NCI-H146 (cell line): ENCODE measurements around the gene DIAPH3.

ENCODE experiments used
- DNase-seq: peaks from one replicate; lab custom pipeline; 2025; lab: John Stamatoyannopoulos, UW

The DIAPH3 gene

DNA sequence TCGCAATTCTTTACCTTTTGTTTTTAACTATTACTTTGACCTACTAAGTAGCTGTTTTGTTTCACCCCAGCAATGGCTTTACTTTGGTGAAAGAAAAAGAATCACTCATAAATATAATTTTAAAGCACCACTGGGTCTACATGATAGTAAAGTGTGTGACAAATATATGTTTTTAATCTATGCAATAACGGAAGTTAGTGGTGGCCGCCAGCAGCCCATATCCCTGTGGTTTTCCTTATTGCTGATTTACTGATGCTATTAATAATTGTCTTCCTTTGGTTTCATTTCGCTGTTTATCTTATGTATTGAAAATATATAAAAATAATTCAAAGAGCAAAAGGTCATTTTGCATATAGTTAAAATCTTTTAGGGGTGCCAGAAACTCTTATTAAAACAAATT, 491.3 kb downstream of the DIAPH3 start:
- DNase-seq = no peak

DNA sequence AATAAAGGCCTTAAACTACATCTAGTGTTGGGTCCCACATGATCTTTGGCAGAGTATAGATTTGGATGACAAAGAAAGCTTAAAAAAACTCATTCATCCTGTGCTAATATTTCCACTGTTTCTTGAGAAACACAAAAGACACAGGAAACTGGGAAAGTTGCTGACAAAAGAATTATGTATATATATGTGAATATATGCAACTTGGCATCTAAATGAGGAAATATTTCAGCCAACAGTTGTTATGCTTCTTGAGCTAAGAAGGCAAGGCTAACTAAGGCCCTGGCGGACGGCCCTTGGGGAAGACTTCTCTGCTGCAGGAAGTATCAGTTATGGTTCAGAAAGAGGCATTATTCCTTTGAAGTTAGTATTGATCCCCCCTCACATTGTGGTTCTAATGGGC, 491.8 kb downstream of the DIAPH3 start:
- DNase-seq = no peak

DNA sequence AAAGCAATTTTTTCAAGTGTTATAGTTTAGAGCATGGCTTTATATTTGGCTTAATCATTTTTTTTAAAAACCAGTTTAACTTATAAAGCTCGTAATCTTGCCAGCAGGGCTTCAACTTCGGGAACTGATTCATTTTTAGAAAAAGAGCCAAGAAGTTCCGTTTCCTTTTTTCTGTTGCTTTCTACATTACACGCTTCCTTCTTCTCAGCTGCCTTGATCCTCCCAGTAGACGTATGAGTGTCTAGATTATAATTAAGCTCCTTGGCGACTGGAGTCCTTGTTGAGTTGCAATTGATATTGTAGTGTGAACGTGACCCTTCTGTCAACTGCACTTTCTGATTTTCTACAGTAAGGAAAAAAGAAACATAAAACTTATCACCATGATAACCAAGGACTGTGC, 497.2 kb downstream of the DIAPH3 start:
- no peak for DNase-seq

DNA sequence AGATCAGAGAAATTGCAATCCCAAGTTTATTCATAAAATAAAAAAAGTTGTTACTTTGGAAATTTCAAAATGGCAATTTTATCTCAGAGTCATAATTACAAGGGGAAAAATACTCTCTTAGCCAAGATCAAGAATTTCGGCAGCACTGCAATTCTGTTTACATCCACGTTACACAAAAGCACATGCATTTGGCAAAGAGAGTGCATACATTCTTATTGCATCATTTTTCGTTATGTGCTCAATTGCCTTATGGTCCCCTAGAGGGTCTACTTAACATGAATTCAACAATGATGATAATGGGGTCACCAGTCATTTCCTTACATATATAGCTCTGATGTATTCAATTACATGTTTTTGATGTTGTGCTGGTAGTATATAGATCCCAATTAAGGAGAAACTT, 498.0 kb downstream of the DIAPH3 start:
- DNase-seq = no peak

DNA sequence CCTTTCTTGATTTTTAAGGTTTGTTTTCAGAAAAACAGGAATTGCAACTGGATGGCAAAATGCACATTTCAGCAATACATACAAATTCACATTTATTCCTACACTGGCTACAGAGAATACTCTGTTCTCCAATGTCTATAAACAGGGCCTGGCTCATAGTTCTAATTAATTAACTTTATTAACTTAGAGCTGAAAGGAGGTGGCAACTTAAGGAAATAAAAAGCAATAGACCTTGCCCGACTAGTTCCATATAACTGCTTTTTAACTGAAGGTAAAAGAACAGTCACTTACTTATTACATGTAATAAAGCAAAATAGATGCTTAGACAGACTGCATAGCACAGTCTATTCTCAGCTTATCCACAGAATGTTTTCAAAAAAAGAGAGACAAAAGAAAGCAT, 498.5 kb downstream of the DIAPH3 start:
- no peak for DNase-seq

DNA sequence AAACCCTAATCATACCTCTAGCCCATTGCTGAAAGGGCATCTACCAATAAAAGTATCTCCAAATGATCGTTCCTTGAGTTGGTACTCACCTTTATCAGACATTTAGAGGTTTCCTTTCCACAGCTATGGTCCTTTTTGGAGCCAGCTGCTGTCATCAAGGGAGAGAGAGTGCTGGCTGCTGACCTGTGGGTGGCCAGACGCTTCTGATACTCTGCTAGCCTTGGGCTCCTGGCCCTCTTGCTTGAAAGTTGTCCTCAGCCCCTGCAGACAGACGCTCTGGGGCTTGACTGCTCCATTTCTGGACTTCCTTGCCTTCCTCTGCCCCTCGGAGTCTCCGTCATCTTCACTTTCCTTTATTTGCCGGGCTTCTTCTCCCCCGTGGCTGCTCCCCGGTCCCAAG, 499.1 kb downstream of the DIAPH3 start:
- no peak for DNase-seq

DNA sequence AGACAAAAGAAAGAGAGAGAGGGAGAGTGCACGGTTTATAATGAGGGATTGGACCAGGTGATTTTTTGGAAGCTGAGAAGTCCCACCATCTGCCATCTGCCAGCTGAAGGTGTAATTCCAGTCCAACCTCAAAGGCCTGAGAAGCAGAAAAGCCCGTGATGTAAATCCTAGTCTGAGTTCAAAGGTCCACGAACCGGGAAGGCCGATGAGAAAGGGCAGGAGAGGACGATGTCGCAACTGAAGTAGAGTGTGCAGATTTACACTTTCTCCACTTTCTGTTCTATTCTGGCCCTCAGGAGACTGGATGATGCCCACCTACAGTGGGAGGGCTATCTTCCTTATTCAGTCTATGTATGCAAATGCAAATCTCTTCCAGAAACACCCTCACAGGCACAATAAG, 500.0 kb downstream of the DIAPH3 start:
- DNase-seq = no peak

DNA sequence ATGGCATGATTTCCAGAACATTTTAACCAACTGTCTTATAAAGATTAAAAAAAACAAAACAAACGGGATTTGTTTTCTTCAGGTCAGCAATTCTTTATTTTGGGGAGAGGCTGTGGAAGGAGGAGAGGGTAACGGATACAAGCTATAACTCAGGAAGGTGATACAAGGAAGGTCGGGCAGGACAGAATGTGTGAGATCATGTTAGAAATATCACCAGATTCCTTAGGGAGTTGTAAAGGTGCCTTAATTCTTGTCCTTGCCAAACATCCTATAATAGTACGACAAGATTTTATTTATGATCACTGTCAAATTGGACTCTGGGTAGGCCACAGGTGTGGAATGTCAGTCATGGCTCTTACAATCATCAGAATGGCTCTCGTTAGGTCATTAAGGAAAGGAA, 503.1 kb downstream of the DIAPH3 start:
- DNase-seq = no peak

DNA sequence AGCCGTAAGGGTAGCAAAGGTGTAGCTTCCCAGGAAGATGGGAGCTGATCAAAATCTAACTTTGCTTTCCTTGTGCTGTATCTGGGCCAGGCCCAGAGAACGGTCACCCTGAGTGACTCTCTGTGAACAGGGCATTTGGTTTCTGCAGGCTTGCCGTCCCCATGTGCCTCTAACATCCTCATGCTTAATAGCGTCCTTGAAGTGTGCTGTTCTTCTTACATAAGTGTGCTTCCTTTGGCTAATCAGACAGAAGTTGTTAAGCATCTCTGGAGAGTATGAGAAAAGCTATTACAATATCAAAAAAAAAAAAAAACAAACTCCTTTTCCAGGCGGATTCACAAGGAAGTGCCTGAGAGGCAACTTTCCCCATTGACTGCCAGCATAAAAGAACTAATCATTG, 503.7 kb downstream of the DIAPH3 start:
- DNase-seq = no peak

DNA sequence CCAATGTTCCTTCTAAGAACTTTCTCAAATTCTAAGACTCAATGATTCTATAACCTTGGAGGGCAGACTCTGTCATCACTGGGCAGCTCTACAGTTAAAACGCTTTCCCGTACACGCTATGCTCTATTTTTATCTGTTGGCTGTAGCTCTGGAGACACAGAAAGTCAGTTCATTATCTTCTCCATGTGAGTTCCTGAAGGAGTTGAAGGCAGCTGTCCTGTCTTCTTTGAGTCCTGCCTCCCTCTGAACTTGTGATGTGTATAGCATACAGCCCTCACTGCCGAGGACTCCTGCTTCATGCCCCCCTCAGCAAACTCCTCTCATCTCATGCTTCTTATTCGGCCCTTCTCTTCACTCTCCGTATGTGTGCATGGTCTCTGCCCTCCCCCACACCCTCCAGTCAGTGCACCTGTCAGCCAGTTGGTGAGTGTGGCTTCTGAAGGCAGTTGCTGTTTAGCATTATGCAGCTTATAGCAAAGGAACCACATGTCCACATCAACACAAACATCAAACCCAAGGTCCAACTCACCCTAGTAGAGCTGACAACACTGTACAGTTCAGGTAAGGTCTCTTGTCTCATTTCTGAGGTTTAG, 504.9 kb downstream of the DIAPH3 start:
- DNase-seq = no peak

DNA sequence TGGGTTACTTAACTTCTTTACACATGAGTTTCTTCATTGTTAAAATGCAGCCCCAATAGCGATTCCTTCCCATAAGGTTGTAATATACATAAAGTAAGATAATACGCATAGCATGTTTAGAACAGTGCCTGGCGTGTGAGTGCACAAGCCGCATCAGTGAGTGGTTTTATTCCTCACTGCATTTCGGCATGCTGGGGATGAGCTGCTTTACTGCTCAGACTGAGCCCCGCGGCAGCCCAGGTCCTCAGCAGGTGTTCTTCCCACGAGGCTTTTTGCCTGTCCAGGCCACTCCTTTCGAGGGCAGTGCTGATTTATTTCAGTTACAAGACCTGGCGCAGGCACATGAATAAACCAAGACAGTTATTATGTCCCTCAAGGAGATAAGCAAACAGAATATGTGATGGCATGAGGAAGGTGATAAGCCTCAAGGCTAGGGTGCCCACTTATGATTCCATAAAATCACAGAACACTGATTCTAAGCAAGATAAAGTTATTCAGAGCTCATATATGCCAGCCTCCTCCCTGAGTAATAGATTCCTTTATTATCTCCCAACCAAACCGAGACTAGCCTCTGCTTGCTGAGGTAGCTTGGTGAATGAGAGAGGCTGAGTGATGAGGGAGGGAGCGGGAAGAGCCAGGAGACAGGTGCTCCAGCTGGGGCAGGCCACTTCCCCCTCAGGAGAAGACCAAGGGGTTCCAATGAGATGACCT, 505.5 kb downstream of the DIAPH3 start:
- no peak for DNase-seq

DNA sequence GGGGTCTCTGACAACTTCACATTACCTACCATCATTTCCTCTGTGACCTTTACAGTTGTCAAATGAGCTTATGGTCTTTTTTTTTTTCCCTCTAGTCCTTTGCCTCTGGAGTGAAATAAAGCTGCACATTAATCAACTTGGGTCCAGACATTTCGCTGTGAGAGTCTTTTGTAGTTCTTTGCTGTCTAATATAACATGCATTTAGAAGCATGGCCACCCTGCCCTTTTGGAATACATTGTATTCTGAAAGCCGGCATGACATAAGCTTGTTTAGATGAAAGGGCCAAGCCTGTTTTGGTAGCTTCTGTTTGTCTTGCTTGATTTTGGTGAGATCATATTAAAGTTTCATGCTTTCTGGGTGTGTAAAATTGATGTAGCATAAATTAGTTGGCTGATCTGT, 509.8 kb downstream of the DIAPH3 start:
- no peak for DNase-seq

DNA sequence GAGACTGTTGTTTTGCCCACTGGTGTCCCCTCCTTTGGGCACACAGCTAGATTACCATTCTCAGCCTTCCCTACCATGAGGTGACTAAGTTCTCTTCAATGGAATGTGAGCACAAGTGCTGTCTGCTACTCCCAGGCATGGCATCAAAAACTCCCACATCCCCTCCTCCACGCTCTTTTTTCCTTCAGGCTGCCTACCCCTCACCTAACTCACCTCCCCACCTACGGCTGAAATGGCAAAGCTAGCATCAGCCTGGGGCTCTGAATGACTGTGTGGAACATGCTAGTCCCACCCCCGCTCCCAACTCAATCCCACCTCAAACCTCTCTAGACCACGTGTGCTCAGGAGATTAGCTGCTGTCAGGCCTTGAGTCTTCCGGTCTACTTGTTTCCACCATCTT, 512.2 kb downstream of the DIAPH3 start:
- no peak for DNase-seq

DNA sequence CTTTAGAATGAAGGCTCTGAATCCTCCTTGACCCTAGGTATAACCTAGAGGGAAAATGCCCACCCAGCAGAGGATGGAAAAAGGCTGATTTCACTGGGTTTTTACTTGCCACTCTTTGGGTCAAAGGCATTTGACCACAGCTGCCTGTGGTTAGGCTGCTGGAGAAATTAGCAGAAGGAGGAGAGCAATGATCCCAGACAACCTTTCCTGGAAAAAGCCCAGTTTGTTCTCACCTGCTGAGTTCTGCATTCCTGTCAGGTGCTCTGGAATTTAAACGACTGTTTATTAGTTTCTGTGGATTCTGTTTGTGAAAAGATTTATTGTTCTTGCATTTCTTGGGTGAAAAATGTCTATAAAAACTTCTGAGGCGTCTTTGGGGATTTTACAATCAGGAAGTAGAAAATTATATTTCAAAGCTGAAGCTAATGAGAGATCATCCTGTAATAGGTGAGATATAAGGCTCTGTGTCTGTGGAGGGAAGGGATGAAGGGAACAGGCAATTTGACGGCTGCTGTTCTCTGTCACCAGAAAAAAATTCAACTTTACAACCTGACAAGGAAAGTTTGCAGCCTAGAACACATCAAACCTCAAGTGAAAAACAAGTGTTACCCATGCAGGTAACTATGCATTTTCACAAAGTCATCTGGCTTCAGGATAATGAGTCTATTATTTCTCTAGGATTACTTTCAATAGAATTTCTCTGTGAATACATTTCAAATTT, 519.7 kb downstream of the DIAPH3 start:
- DNase-seq = no peak

DNA sequence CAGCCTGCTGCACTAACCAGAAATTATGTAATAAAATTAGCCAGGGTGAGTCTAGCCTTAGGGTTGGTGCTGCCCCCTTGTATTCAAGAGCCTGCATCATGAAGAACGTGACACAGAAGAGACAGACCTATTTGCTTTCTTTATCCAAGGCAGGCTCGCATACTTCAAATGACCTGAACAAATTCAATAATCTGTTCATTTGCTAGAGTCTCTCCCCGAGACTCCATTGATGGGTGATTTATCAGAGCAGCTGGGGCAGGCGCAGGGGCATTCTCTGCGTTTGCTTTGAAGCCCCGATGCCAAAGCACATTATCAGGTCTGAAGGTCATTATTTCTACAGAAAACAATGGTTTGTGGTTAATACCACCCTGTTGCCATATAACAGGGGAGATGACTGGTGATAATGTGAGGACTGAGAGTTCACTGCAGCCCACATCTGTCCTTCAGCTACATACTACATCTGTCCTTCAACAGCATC, 520.3 kb downstream of the DIAPH3 start:
- no peak for DNase-seq

DNA sequence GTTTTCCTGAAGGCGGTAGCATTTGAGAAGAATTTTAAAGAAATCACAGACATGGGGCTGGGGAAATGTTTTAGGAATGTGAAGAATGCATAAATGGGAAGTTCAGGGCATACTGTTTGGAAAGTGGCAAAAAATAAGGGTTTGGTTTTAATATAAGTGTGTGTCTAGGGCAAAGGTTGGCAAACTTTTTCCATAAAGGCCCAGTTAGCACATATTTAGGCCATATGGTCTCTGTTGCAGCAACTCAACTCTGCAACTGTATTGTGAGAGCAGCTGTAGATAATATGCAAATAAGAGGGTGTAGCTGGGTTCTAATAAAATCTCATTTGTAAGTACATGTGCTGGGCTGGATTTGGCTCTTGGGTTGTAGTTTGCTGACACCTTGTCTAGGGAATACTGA, 521.9 kb downstream of the DIAPH3 start:
- DNase-seq = no peak

DNA sequence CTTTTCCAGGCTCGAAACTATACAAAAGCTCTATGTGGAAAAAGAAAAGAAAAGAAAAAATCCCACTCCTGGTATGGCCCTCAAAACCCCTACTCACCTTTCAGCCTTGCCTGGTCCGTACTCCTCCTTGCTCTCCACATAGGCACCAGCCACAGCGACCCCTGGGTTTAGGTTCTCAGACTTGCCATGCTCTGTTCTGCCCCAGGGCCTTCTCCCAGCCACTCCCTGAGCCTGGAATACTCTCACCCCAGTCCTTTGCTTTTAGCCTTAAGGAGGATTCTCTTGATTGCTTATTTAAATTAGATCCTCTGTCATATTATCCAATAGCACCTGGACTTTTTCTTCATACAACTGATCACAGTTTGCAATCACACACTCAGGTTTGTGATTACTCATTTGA, 522.5 kb downstream of the DIAPH3 start:
- DNase-seq = no peak

DNA sequence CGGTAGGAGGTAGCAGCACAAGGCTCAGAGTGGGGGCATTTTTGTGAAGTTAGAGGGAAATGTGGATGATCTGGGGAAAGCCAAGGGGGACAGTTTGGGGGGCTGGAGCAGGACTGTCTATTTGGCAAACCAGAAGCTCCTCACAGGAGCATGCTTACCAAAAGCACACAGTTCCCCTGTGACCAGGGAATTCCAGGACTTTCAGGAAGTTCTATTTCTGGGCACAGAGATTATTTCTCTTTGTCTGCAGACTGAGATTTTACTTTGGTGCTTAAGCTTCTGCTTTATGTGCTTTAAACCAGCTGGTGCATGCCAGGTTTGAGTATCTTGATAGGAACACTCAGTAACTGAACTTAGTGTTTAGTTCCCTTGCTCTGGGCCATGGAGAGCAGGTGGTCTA, 525.3 kb downstream of the DIAPH3 start:
- no peak for DNase-seq

DNA sequence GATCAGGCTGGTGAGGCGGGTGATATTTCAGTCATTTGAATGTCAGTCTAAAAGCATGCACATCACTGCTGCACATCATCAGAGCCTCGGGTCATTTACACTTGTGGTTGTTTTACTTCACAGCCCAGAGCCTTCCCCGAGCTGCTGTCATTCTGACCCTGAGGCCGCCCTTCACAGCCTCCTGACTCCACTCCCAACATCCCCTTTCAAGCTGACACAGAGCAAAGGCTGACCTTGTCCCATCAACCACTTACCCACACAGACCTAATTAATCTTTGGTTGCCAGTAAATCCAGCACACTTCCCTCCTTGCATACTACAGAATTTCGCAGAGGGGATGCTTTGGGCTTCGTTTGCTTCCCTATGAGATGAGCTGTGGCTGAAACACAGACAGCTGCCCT, 528.1 kb downstream of the DIAPH3 start:
- peak; percentile 12 for DNase-seq

DNA sequence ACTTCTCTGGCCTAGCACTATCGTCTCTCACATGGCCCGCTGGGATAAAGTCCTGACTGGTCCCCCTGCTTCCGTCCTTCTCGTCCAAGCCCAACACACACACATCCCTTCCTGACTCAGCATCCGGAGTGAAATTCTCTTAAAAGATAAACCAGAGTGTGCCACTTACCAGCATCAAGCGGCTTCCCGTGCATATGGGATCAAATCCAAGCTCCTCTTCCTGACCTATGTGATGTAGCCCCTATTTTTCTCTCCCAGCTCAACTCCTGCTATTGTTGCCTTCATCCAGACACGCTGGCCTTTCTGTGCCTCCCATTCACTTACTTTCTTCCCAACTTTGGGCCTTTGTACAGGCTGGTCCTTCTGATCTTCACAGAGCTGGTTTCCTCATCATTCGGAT, 530.4 kb downstream of the DIAPH3 start:
- DNase-seq = no peak

DNA sequence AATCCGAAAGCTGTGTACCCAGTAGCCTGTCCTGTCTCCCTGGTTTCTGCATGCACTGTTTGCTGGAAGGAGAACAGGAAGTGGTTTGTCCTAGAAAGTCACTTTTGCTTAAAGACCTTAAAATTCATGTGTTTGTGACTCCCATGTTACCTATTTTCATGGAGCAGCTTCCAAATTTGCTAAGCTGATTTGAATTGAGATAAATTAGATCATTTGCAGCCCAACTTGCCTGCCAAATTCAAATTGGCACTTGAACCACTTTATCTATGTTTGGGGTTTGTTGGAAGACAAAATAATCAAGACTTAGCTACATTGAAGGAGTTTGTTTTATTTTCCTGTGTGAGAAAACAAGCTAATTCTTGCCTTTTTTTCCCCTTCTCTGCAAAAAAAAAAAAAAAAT, 532.5 kb downstream of the DIAPH3 start:
- DNase-seq = no peak

DNA sequence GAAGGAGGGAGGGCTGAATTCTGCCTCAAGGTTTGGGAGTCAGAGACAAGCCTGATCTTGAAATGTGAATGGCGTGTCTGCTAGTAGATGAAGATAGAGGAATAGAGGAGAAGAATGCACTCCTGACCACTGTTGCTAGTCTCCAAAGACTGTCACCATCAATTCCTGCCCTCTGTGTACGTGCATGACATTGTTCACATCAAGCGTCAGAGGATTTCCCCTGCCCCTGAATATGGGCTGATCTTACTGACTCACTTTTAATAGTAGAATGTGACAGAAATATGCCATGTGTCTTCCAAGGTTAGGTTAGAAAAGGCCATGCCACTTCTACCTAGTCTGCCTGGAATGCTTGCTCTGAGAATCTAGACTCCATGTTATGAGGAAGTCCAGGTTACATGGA, 538.6 kb downstream of the DIAPH3 start:
- DNase-seq = no peak

DNA sequence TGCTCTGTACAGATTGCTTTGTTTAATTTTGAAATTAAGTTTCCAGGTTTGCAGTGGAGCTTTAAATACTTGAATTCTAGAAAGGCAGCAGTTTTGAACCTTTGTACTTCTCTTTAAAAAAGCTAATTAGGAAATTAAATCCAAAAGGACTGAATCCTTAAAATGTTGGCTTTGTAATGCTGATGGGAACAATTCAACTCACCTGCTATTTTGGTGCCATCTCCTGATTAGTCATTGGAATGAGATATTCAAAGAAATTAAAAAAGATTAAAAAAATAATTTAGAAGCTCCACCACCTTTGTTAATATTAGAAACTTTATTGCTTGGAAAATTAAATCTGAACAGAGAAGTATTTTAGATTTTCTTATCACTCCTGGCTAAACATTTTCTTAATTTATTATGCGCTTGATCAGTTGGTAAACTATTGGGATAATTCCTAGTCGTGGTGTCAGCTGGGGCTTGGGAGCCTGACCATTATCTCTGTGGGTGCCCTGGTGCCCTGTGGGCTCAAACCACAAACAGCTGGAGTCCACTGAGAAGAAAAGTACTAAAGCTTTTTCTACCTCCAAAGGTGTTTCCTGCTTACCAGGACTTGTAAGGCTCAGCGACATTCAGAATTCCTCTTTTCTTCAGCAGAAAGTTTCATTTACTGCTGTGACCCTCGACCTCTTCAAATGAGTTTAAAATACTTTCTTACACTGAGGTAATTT, 540.4 kb downstream of the DIAPH3 start:
- peak; percentile 90 for DNase-seq
